ENCODE results near the gene FBXO47. TPM values are rescaled to one million over a fixed set of nuclear protein-coding genes. Genes with fewer than 3 reads are reported as not detected.

Gene FBXO47
- total and polyA plus RNA-seq, 9 of the 15 experiments (the other 6 are each of a cell fraction or from before 2014, with no cell fraction given) = not detected

DNA sequence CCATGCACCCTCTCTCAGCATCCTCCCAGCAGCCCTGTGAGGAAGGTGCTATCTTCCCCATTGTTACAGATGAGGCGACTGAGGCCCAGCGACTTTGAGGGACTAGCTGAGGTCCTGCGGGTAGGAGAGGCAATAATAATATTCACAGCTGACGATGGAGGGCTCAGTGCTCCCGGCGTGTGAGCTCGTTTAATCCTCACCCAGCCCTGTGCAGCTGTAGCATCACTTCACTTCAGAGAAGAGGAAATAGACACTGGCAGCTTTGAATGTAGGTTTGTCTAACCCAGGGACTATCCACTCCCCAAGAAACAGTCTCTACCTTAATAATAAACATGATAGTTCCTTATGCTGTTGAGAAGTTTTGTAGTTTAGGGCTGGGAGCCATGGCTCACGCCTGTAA lies 75.8 kb downstream of the FBXO47 start:
- Histone ChIP-seq H3K27me3 (ENCODE audit: control insufficient read depth in 2 of 2, insufficient read depth in 2 of 2, low read length in 2 of 2) (no peaks in the 10 kb centered on the region), H4K20me1 (replicated peaks; ENCODE audit: control insufficient read depth, insufficient read depth, low read length) (peaks cover 33% of the 10 kb centered on the region), H3K9ac (ENCODE audit: insufficient read depth in 1 of 2, low read depth in 2 of 2, low read length in 2 of 2) (0 out of 4 replicates have a peak overlapping the region, but pooled peaks of 1 of the 2 experiments have one; percentile 0), H3K4me3 (no peak overlapping the region), H2AFZ (ENCODE audit: low read depth, low read length) (no peak overlapping the region), H3K36me3 (ENCODE audit: control insufficient read depth, insufficient read depth, low read length) (peaks cover 87% of the 10 kb centered on the region; the same call in 2 of the 3 replicates), H3K27ac (ENCODE audit: extremely low read depth, low read depth, low read length) (no peak overlapping the region), H3K9me3 (replicated peaks; ENCODE audit: control insufficient read depth, insufficient read depth, low read depth, low read length) (no peaks in the 10 kb centered on the region), H3K79me2 (ENCODE audit: control insufficient read depth, insufficient read depth, low read length) (peaks cover 8% of the 10 kb centered on the region; the same call in 2 of the 3 replicates), H3K9me1 (ENCODE audit: control insufficient read depth, insufficient read depth, low read length) (peaks cover 6% of the 10 kb centered on the region), H3K4me1 (replicated peaks in 1 of 2; ENCODE audit: control insufficient read depth in 2 of 2, insufficient read depth in 2 of 2, low read length in 2 of 2) (peaks cover 20 to 32% of the 10 kb centered on the region in 2 experiments; a peak in 4 of 5 replicates), H3K4me2 (ENCODE audit: insufficient read depth, low read length) (no peak overlapping the region)
- BruUV-seq (replicated peaks) = no TSS peak
- DNase-seq (ENCODE audit: extremely low read depth in 1 of 4, low spot score in 3 of 4) = no peak
- no peak for FAIRE-seq
- WGBS (ENCODE audit: insufficient coverage, low coverage, missing lambda C conversion rate) = 91% methylated on average over 8 of the region's 8 CpGs
- ChIA-PET CTCF (ENCODE audit: low intra/inter-chr PET ratio) (no interaction called here), POLR2A (interaction anchor here (0.7 to 1.2 kb wide), 2 partner anchors 9 to 19 kb away, joined by 3 to 6 read pairs; no protein-coding TSS in a partner anchor)
- in situ Hi-C loops (cut with MboI) = no loop called here
- intact Hi-C loops (cut with micrococcal nuclease) = no loop called here
- no peak for TF ChIP-seq ZFP36 (IDR thresholded peaks at IDR 0.05; ENCODE audit: low read depth, low read length, partially characterized antibody)
- TF ChIP-seq, protein P1, sequence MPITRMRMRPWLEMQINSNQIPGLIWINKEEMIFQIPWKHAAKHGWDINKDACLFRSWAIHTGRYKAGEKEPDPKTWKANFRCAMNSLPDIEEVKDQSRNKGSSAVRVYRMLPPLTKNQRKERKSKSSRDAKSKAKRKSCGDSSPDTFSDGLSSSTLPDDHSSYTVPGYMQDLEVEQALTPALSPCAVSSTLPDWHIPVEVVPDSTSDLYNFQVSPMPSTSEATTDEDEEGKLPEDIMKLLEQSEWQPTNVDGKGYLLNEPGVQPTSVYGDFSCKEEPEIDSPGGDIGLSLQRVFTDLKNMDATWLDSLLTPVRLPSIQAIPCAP (CRISPR knock-in tag; IDR thresholded peaks at IDR 0.05; ENCODE audit: borderline replicate concordance) = no peak
- TF ChIP-seq, protein P2, sequence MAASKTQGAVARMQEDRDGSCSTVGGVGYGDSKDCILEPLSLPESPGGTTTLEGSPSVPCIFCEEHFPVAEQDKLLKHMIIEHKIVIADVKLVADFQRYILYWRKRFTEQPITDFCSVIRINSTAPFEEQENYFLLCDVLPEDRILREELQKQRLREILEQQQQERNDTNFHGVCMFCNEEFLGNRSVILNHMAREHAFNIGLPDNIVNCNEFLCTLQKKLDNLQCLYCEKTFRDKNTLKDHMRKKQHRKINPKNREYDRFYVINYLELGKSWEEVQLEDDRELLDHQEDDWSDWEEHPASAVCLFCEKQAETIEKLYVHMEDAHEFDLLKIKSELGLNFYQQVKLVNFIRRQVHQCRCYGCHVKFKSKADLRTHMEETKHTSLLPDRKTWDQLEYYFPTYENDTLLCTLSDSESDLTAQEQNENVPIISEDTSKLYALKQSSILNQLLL (CRISPR knock-in tag; IDR thresholded peaks at IDR 0.05; ENCODE audit: borderline replicate concordance) = no peak
- TF ChIP-seq ZNF431 (CRISPR knock-in tag; IDR thresholded peaks at IDR 0.05) = no peak
- TF ChIP-seq L3MBTL2 (IDR thresholded peaks at IDR 0.05) = no peak
- no peak for ATAC-seq

All from K562 (cell line).